SK-N-SH (cell line): Measurements from ENCODE around the gene FOXP1. TPM values are rescaled to one million over a fixed set of nuclear protein-coding genes. Genes with fewer than 3 reads are reported as not detected.
A peak's percentile ranks its signal among the peaks of the same experiment; 100 is the strongest.

Source experiments
- CTCF ChIA-PET: fragments of 300-600, 350-600 bp; formaldehyde crosslinking; extraction: SDS; loops from one replicate; lab custom pipeline; 2021; lab: Yijun Ruan, JAX
- POLR2A ChIA-PET: fragments of 350-600 bp; sonication (Branson Sonifier 250); formaldehyde crosslinking; extraction: SDS; loops from one replicate; lab custom pipeline; 2020; ENCODE audit warnings: antibody characterized with exemption, inconsistent platforms; lab: Yijun Ruan, JAX
- DNase-seq: peaks from one replicate; pipeline ENCODE4 v3.0.0; 2012
- H2AFZ ChIP-seq: fragments of 200-600 bp; sonication (generic); 2 replicates; pipeline ENCODE4 v1.8.1; 2016; ENCODE audit warnings: antibody characterized with exemption, mild to moderate bottlenecking, low read depth
- H3F3A ChIP-seq: fragments of 200-600 bp; sonication (generic); replicated peaks from 2 replicates; pipeline ENCODE3; 2016; ENCODE audit warnings: antibody characterized with exemption, mild to moderate bottlenecking; ENCODE audit not compliant: insufficient read depth
- H3K27ac ChIP-seq, 2 experiments: fragments of 200-500 bp in 1 of 2; fragments of 200-600 bp in 1 of 2; sonication (Bioruptor generic) in 1 of 2; sonication (generic), shearing (Covaris generic) in 1 of 2; 2 replicates each; pipeline versions ENCODE4 v1.5.1 to v1.6.1; 2014 to 2016; ENCODE audit warnings: low read depth in 2 of 2, inconsistent platforms in 1 of 2, low read length in 1 of 2, mild to moderate bottlenecking in 1 of 2, mixed read lengths in 1 of 2
- H3K27me3 ChIP-seq: fragments of 200-600 bp; sonication (generic), shearing (Covaris generic); 2 replicates; pipeline ENCODE4 v1.6.1; 2016; ENCODE audit warnings: mixed run types; ENCODE audit not compliant: insufficient read depth
- H3K36me3 ChIP-seq, 2 experiments: fragments of 200-500 bp in 1 of 2; fragments of 200-600 bp in 1 of 2; sonication (Bioruptor generic) in 1 of 2; sonication (generic) in 1 of 2; replicated peaks in 1 of 2; 2 replicates each; pipeline versions ENCODE3 to v1.5.1; 2014 to 2016; ENCODE audit warnings: low read length in 1 of 2, mild to moderate bottlenecking in 1 of 2; ENCODE audit not compliant: insufficient read depth in 2 of 2, control insufficient read depth in 1 of 2
- H3K4me1 ChIP-seq, 2 experiments: fragments of 200-500 bp in 1 of 2; fragments of 200-600 bp in 1 of 2; sonication (Bioruptor generic) in 1 of 2; sonication (generic), shearing (Covaris generic) in 1 of 2; 2 replicates each; pipeline versions ENCODE4 v1.5.1 to v1.6.1; 2014 to 2016; ENCODE audit warnings: low read depth in 1 of 2, low read length in 1 of 2, mixed run types in 1 of 2; ENCODE audit not compliant: insufficient read depth in 2 of 2, control insufficient read depth in 1 of 2
- H3K4me2 ChIP-seq: fragments of 200-600 bp; sonication (generic), shearing (Covaris generic); 2 replicates; pipeline ENCODE4 v1.6.1; 2017; ENCODE audit warnings: mixed run types
- H3K4me3 ChIP-seq, 2 experiments: fragments of 200-500 bp in 1 of 2; fragments of 200-600 bp in 1 of 2; sonication (Bioruptor generic) in 1 of 2; sonication (generic), shearing (Covaris generic) in 1 of 2; 2 replicates each; pipeline versions ENCODE4 v1.5.1 to v1.8.1; 2014 to 2016; ENCODE audit warnings: low read depth in 2 of 2, inconsistent platforms in 1 of 2, low read length in 1 of 2, mild to moderate bottlenecking in 1 of 2, mixed read lengths in 1 of 2, moderate library complexity in 1 of 2
- H3K79me2 ChIP-seq: fragments of 200-600 bp; sonication (generic); 2 replicates; pipeline ENCODE4 v1.8.1; 2017; ENCODE audit warnings: mild to moderate bottlenecking; ENCODE audit not compliant: insufficient read depth
- H3K9ac ChIP-seq: fragments of 200-600 bp; sonication (generic); 2 replicates; pipeline ENCODE4 v1.6.1; 2017; ENCODE audit warnings: mixed run types
- H3K9me2 ChIP-seq: fragments of 200-600 bp; sonication (generic); 2 replicates; pipeline ENCODE4 v1.6.1; 2017; ENCODE audit warnings: mixed run types
- H3K9me3 ChIP-seq: fragments of 200-600 bp; sonication (generic); 2 replicates; pipeline ENCODE4 v1.6.1; 2017; ENCODE audit warnings: mixed run types, mild to moderate bottlenecking, moderate library complexity
- H4K20me1 ChIP-seq: fragments of 200-600 bp; sonication (generic); 2 replicates; pipeline ENCODE4 v1.6.1; 2017; ENCODE audit warnings: mild to moderate bottlenecking, mixed run types; ENCODE audit not compliant: insufficient read depth
- CHD2 ChIP-seq: fragments of 150-350 bp; IDR thresholded peaks from 2 replicates; pipeline ENCODE4 v1.6.1; 2018; ENCODE audit warnings: low read length; ENCODE audit not compliant: partially characterized antibody
- EP300 ChIP-seq, 2 experiments: IDR thresholded peaks; 2 replicates each; pipeline versions ENCODE4 v1.4.0 to v1.6.1; 2012; ENCODE audit warnings: borderline replicate concordance in 1 of 2, low read depth in 1 of 2, low read length in 1 of 2
- EZH2phosphoT487 ChIP-seq: fragments of 200-600 bp; sonication (generic); IDR thresholded peaks from 2 replicates; pipeline ENCODE4 v1.6.1; 2017; ENCODE audit warnings: low read depth, mixed run types, mild to moderate bottlenecking, antibody characterized with exemption, moderate library complexity, borderline replicate concordance
- FOSL2 ChIP-seq: IDR thresholded peaks from 2 replicates; pipeline ENCODE4 v1.4.0; 2012; ENCODE audit warnings: low read depth, mild to moderate bottlenecking, moderate library complexity, borderline replicate concordance
- FOXJ3 ChIP-seq: sonication (generic); formaldehyde crosslinking; IDR thresholded peaks from 2 replicates; pipeline ENCODE4 v1.5.1; 2020; ENCODE audit warnings: mild to moderate bottlenecking, missing genetic modification reagents
- GABPA ChIP-seq: IDR thresholded peaks from 2 replicates; pipeline ENCODE4 v1.4.0; 2012; ENCODE audit warnings: low read depth, mild to moderate bottlenecking
- JUND ChIP-seq: IDR thresholded peaks from 2 replicates; pipeline ENCODE4 v1.4.0; 2012
- MEF2A ChIP-seq: IDR thresholded peaks from 2 replicates; pipeline ENCODE4 v1.4.0; 2012; ENCODE audit warnings: low read depth, borderline replicate concordance
- NFIC ChIP-seq: IDR thresholded peaks from 2 replicates; pipeline ENCODE4 v1.4.0; 2012; ENCODE audit warnings: borderline replicate concordance
- NRF1 ChIP-seq: IDR thresholded peaks from 2 replicates; pipeline ENCODE4 v1.6.1; 2012; ENCODE audit warnings: low read depth, mild to moderate bottlenecking, low read length
- POLR2AphosphoS5 ChIP-seq: IDR thresholded peaks from 2 replicates; pipeline ENCODE4 v1.6.1; 2012; ENCODE audit warnings: low read depth, low read length
- RCOR1 ChIP-seq: fragments of 150-350 bp; IDR thresholded peaks from 2 replicates; pipeline ENCODE4 v1.6.1; 2017; ENCODE audit warnings: antibody characterized with exemption, low read length
- RFX5 ChIP-seq: IDR thresholded peaks from 2 replicates; pipeline ENCODE4 v1.6.1; 2012; ENCODE audit warnings: mild to moderate bottlenecking, improper control_type of control experiment, low read length
- RXRA ChIP-seq: IDR thresholded peaks from 2 replicates; pipeline ENCODE4 v1.4.0; 2012; ENCODE audit warnings: low read depth, mild to moderate bottlenecking, borderline replicate concordance
- SIN3A ChIP-seq: IDR thresholded peaks from 2 replicates; pipeline ENCODE4 v1.6.1; 2012; ENCODE audit warnings: low read depth, mild to moderate bottlenecking, low read length, moderate library complexity, borderline replicate concordance
- SMC3 ChIP-seq: IDR thresholded peaks from 2 replicates; pipeline ENCODE4 v1.6.1; 2012; ENCODE audit warnings: low read depth, low read length, improper control_type of control experiment
- TAF1 ChIP-seq: IDR thresholded peaks from 2 replicates; pipeline ENCODE4 v1.6.1; 2012; ENCODE audit warnings: low read depth, mild to moderate bottlenecking, low read length, moderate library complexity, borderline replicate concordance
- TCF12 ChIP-seq: IDR thresholded peaks from 2 replicates; pipeline ENCODE4 v1.4.0; 2012
- TEAD4 ChIP-seq: IDR thresholded peaks from 2 replicates; pipeline ENCODE4 v1.4.0; 2012; ENCODE audit warnings: mild to moderate bottlenecking, borderline replicate concordance; ENCODE audit not compliant: insufficient read depth
- WGBS: methylation state at CpG from one replicate; pipeline ENCODE4 v1.1.6; 2017; ENCODE audit warnings: low lambda C conversion rate; 5-methylcytosine and 5-hydroxymethylcytosine counted together
- polyA plus RNA-seq, 3 experiments: library from polyadenylated mRNA; depleted of rRNA; stranded (reverse); fragments of >200 nt; gene quantifications; 2 replicates each; pipeline ENCODE4 v1.2.3, GENCODE V29; 2012
- TF ChIP-seq, protein P1 (sequence below): IDR thresholded peaks from 2 replicates; pipeline ENCODE4; 2012
- TF ChIP-seq, protein P2 (sequence below): IDR thresholded peaks from 2 replicates; pipeline ENCODE4 v1.4.0; 2012; ENCODE audit warnings: low read depth, borderline replicate concordance
- TF ChIP-seq, protein P3 (sequence below): IDR thresholded peaks from 2 replicates; pipeline ENCODE4 v1.4.0; 2012; ENCODE audit warnings: low read depth
- TF ChIP-seq, protein P4 (sequence below): fragments of 200-600 bp; sonication (generic); IDR thresholded peaks from 2 replicates; pipeline ENCODE4 v1.6.1; 2017; ENCODE audit warnings: antibody characterized with exemption, mild to moderate bottlenecking, moderate library complexity

The FOXP1 gene
- polyA plus RNA-seq, 1 of the 3 experiments (the other 2 are of a cell fraction), result 8.8 TPM

DNA sequence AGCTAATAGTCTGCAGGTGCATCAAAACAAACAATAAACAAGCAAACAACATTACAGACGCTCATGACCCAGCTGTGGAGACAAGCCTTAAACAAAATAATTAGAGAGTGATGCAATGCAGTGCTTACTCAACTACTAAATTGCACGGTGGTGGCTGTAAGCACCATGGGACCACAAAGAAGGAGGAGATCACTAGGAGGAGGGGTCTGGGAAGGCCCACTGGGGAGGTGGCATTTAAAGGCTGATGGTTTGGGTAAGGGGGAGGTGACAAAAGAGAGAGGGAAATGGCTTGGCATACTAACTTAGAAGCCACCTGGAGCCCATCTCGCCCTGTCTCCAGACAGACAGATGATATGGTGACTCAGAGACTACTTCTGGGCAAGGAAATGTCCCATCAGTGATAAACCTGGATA is 516.7 kb downstream of the FOXP1 start:
- no peaks in the 10 kb centered on the region for H3K36me3 ChIP-seq
- H2AFZ ChIP-seq, result no peak overlapping the region
- H3F3A ChIP-seq, result peaks cover 33% of the 10 kb centered on the region
- TF ChIP-seq TCF12 (peak; percentile 93), JUND (peak; percentile 65), FOSL2 (peak; percentile 62), RXRA (0 out of 2 replicates have a peak, but pooled peaks have one; percentile 10), POLR2AphosphoS5 (peak; percentile 34; the same call in 1 of the 2 replicates), NFIC (peak; percentile 37; the same call in 1 of the 2 replicates), SMC3 (no peak), EP300 (IDR thresholded peaks at IDR 0.05; ENCODE audit: borderline replicate concordance in 1 of 2, low read depth in 1 of 2, low read length in 1 of 2) (peak in 1 of 2 experiments; percentile 66; a peak in 1 of 4 replicates), NRF1 (no peak), TEAD4 (0 out of 2 replicates have a peak, but pooled peaks have one; percentile 31), FOXJ3 (CRISPR knock-in tag) (no peak)
- TF ChIP-seq, protein P1, sequence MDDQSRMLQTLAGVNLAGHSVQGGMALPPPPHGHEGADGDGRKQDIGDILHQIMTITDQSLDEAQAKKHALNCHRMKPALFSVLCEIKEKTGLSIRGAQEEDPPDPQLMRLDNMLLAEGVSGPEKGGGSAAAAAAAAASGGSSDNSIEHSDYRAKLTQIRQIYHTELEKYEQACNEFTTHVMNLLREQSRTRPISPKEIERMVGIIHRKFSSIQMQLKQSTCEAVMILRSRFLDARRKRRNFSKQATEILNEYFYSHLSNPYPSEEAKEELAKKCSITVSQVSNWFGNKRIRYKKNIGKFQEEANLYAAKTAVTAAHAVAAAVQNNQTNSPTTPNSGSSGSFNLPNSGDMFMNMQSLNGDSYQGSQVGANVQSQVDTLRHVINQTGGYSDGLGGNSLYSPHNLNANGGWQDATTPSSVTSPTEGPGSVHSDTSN, result peak; percentile 84
- TF ChIP-seq, protein P2, sequence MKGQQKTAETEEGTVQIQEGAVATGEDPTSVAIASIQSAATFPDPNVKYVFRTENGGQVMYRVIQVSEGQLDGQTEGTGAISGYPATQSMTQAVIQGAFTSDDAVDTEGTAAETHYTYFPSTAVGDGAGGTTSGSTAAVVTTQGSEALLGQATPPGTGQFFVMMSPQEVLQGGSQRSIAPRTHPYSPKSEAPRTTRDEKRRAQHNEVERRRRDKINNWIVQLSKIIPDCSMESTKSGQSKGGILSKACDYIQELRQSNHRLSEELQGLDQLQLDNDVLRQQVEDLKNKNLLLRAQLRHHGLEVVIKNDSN, result no peak
- TF ChIP-seq, protein P3, sequence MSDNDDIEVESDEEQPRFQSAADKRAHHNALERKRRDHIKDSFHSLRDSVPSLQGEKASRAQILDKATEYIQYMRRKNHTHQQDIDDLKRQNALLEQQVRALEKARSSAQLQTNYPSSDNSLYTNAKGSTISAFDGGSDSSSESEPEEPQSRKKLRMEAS, result no peak
- TF ChIP-seq, all 33 proteins: peak for 9
- ChIA-PET CTCF (interaction anchor here (1.0 kb wide), 1 partner anchor 109 kb away, joined by 3 read pairs; no protein-coding TSS in a partner anchor), POLR2A (no interaction called here)
- H3K4me3 ChIP-seq, result peak overlapping the region in 1 of 2 experiments; percentile 18; a peak in 1 of 4 replicates
- H3K4me2 ChIP-seq, result peak overlapping the region; percentile 51
- peak overlapping the region in 1 of 2 experiments; percentile 92; a peak in 2 of 4 replicates for H3K27ac ChIP-seq
- H3K4me1 ChIP-seq, result peaks cover 16 to 25% of the 10 kb centered on the region in 2 experiments; a peak in 3 of 4 replicates
- no peaks in the 10 kb centered on the region for H3K27me3 ChIP-seq
- H3K79me2 ChIP-seq, result peaks cover 65% of the 10 kb centered on the region
- no peaks in the 10 kb centered on the region for H3K9me3 ChIP-seq
- H3K9me2 ChIP-seq, result no peaks in the 10 kb centered on the region
- H4K20me1 ChIP-seq, result no peaks in the 10 kb centered on the region
- 20% methylated on average over 3 of the region's 3 CpGs for WGBS
- H3K9ac ChIP-seq, result no peak overlapping the region
- peak; percentile 8 for DNase-seq

DNA sequence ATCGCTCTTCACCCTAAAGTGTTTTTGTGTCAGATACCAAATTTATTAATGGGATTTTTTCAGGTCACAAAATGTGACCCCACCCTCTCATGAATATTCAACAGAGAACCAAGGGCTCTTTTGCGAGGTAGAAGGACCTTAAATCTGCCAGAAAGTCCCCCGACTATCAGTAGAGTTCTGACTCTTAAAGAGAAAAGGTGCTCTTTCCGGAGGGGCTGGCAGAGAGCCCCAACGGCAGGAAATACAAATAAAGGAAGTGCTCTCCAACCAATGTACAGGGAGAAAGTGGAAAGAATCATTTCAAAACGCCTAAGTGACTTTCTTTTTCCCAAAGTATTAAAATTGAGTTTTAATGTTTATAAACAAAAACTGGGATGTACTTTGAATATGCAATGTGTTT is 517.2 kb downstream of the FOXP1 start:
- Histone ChIP-seq H3K9me3 (no peaks in the 10 kb centered on the region), H2AFZ (no peak overlapping the region), H3K27ac (peak overlapping the region in 1 of 2 experiments; percentile 92; a peak in 2 of 4 replicates), H4K20me1 (no peaks in the 10 kb centered on the region), H3K4me1 (peaks cover 21 to 25% of the 10 kb centered on the region in 2 experiments; a peak in 3 of 4 replicates), H3K9me2 (no peaks in the 10 kb centered on the region), H3K36me3 (no peaks in the 10 kb centered on the region), H3K4me2 (peak overlapping the region; percentile 51), H3K4me3 (peak overlapping the region in 1 of 2 experiments; percentile 18; a peak in 1 of 4 replicates), H3K27me3 (no peaks in the 10 kb centered on the region), H3K9ac (peak overlapping the region; percentile 90; the same call in 1 of the 2 replicates), H3K79me2 (peaks cover 69% of the 10 kb centered on the region), H3F3A (peaks cover 28% of the 10 kb centered on the region)
- DNase-seq, result no peak
- ChIA-PET POLR2A (no interaction called here), CTCF (interaction anchor here (1.0 kb wide), 1 partner anchor 110 kb away, joined by 3 read pairs; no protein-coding TSS in a partner anchor)
- 56% methylated on average over 6 of the region's 6 CpGs for WGBS
- TF ChIP-seq TCF12 (no peak), FOSL2 (no peak), FOXJ3 (CRISPR knock-in tag) (no peak), GABPA (no peak), CHD2 (no peak), EZH2phosphoT487 (no peak), RCOR1 (no peak), SMC3 (no peak), SIN3A (no peak), TAF1 (no peak), RXRA (no peak), MEF2A (no peak), JUND (no peak), RFX5 (no peak)
- TF ChIP-seq, protein P4, sequence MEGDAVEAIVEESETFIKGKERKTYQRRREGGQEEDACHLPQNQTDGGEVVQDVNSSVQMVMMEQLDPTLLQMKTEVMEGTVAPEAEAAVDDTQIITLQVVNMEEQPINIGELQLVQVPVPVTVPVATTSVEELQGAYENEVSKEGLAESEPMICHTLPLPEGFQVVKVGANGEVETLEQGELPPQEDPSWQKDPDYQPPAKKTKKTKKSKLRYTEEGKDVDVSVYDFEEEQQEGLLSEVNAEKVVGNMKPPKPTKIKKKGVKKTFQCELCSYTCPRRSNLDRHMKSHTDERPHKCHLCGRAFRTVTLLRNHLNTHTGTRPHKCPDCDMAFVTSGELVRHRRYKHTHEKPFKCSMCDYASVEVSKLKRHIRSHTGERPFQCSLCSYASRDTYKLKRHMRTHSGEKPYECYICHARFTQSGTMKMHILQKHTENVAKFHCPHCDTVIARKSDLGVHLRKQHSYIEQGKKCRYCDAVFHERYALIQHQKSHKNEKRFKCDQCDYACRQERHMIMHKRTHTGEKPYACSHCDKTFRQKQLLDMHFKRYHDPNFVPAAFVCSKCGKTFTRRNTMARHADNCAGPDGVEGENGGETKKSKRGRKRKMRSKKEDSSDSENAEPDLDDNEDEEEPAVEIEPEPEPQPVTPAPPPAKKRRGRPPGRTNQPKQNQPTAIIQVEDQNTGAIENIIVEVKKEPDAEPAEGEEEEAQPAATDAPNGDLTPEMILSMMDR, result no peak
- TF ChIP-seq, protein P3, result no peak
